HUES48 (cell line): Measurements from ENCODE around the gene CYLD.

ENCODE experiments used
- H3K27ac ChIP-seq: one replicate; pipeline ENCODE4 v1.7.0; 2013; ENCODE audit warnings: low read depth, low read length, inconsistent platforms
- H3K27me3 ChIP-seq: 2 replicates; pipeline ENCODE4 v1.6.1; 2013; ENCODE audit warnings: mild to moderate bottlenecking, low read length; ENCODE audit not compliant: control insufficient read depth, insufficient read depth
- H3K36me3 ChIP-seq: 2 replicates; pipeline ENCODE4 v1.6.1; 2013; ENCODE audit warnings: low read length; ENCODE audit not compliant: control insufficient read depth, insufficient read depth
- H3K4me1 ChIP-seq: 2 replicates; pipeline ENCODE4 v1.6.1; 2013; ENCODE audit warnings: mild to moderate bottlenecking, low read length; ENCODE audit not compliant: control insufficient read depth, insufficient read depth
- H3K4me3 ChIP-seq: 2 replicates; pipeline ENCODE4 v1.5.1; 2013; ENCODE audit warnings: mild to moderate bottlenecking, low read depth, low read length
- H3K9ac ChIP-seq: 2 replicates; pipeline ENCODE4 v1.6.1; 2013; ENCODE audit warnings: mild to moderate bottlenecking, low read depth, low read length, moderate library complexity
- H3K9me3 ChIP-seq: 2 replicates; pipeline ENCODE4 v1.6.1; 2013; ENCODE audit warnings: low read length; ENCODE audit not compliant: control insufficient read depth, insufficient read depth

CYLD gene

GRCh38 chr16:50848755-50849514, 107.0 kb downstream of the CYLD start:
- H3K27ac ChIP-seq = no peak overlapping the region
- H3K36me3 ChIP-seq = no peaks in the 10 kb centered on the region
- no peak overlapping the region for H3K4me3 ChIP-seq
- H3K9me3 ChIP-seq = no peaks in the 10 kb centered on the region
- H3K4me1 ChIP-seq = no peaks in the 10 kb centered on the region
- no peaks in the 10 kb centered on the region for H3K27me3 ChIP-seq
- H3K9ac ChIP-seq = no peak overlapping the region
